ENCODE results near the gene MSANTD7. TPM values are rescaled to one million over a fixed set of nuclear protein-coding genes. Genes with fewer than 3 reads are reported as not detected.

MSANTD7 gene
- total and polyA plus RNA-seq, 9 of the 15 experiments (the other 6 are each of a cell fraction or from before 2014, with no cell fraction given), result 5.2 to 27.3 (median 23.6) TPM

DNA sequence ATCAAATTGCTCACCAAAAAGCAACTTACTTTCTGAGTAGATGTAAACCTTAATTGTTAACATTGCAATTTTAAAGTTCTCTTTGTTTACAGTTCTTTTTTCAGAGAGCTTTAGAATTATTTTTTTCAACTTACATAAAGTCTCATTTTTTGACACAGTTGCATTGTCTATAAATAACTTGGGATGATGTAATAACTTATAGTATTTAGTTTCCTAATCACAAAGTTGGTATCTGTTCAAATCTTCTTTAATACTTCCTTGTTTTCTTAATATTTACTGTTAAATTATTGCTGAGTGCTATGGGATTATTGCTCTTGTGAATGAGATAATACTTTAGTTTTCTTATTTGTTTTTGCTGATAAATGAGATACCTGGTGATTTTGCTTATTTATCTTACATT is 21.7 kb downstream of the MSANTD7 start (continued):
- no peak for TF ChIP-seq TOE1 (IDR thresholded peaks at IDR 0.05; ENCODE audit: borderline replicate concordance)
- TF ChIP-seq TOE1 (CRISPR knock-in tag; IDR thresholded peaks at IDR 0.05; ENCODE audit: borderline replicate concordance, low read depth), result no peak
- no peak for TF ChIP-seq CHD4 (IDR thresholded peaks at IDR 0.05; ENCODE audit: insufficient read depth, insufficient replicate concordance, low read depth, low read length, poor library complexity, severe bottlenecking)
- TF ChIP-seq POLR2AphosphoS2 (IDR thresholded peaks at IDR 0.05; ENCODE audit: low read length), result no peak
- TF ChIP-seq TSC22D4 (tag; IDR thresholded peaks at IDR 0.05), result no peak

DNA sequence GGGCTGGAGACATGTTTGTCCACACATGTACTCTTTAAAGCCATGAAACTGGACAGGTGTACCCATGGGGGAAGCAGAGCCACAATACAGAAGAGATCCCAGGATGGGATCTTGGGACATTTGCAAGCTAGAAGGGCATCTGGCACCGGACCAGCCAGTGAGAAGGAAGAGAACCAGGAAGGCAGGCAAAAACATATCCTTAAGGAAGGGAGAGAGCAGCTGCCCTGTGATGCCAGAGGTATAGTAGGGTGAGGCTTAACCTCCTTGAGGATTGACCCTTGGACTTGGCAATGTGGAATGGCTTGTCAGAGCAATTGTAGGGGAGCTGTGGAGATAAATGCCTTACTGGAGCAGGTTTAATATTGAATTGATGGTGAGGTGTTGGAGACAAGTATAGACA is 22.7 kb downstream of the MSANTD7 start:
- H3K9me3 ChIP-seq (replicated peaks; ENCODE audit: control insufficient read depth, insufficient read depth, low read depth, low read length), result no peaks in the 10 kb centered on the region
- ChIA-PET CTCF (ENCODE audit: low intra/inter-chr PET ratio) (no interaction called here), POLR2A (interaction anchor here (0.6 to 1.7 kb wide), 4 partner anchors 13 to 95 kb away, joined by 3 to 6 read pairs (median 4); no protein-coding TSS in a partner anchor)
- H3K4me2 ChIP-seq (ENCODE audit: insufficient read depth, low read length), result no peak overlapping the region
- BruUV-seq (replicated peaks), result no TSS peak
- peak overlapping the region in 1 of 2 experiments; percentile 60; a peak in 1 of 4 replicates for H3K9ac ChIP-seq (ENCODE audit: insufficient read depth in 1 of 2, low read depth in 2 of 2, low read length in 2 of 2)
- in situ Hi-C loops (cut with MboI), result no loop called here
- no peak overlapping the region for H2AFZ ChIP-seq (ENCODE audit: low read depth, low read length)
- no peaks in the 10 kb centered on the region for H3K79me2 ChIP-seq (ENCODE audit: control insufficient read depth, insufficient read depth, low read length)
- ATAC-seq, result no peak
- H3K27ac ChIP-seq (ENCODE audit: extremely low read depth, low read depth, low read length), result no peak overlapping the region
- TF ChIP-seq ZNF217 (CRISPR knock-in tag; IDR thresholded peaks at IDR 0.05) (no peak), EGR1 (conservative IDR thresholded peaks at IDR 0.05) (no peak), TAL1 (IDR thresholded peaks at IDR 0.05) (no peak), FOXP1 (CRISPR knock-in tag; IDR thresholded peaks at IDR 0.05) (no peak), NFE2 (IDR thresholded peaks at IDR 0.05; ENCODE audit: low read depth) (no peak), ZFP30 (CRISPR knock-in tag; IDR thresholded peaks at IDR 0.05; ENCODE audit: borderline replicate concordance) (no peak), RUNX1 (IDR thresholded peaks at IDR 0.05; ENCODE audit: low read depth) (no peak), ARHGAP35 (IDR thresholded peaks at IDR 0.05; ENCODE audit: partially characterized antibody) (no peak), NFIX (CRISPR knock-in tag; IDR thresholded peaks at IDR 0.05; ENCODE audit: low read depth) (no peak), ZNF184 (CRISPR knock-in tag; IDR thresholded peaks at IDR 0.05) (no peak), PTRF (tag; IDR thresholded peaks at IDR 0.05) (no peak), ZNF644 (tag; IDR thresholded peaks at IDR 0.05; ENCODE audit: low read depth) (no peak), KAT7 (CRISPR knock-in tag; IDR thresholded peaks at IDR 0.05; ENCODE audit: borderline replicate concordance) (no peak), ZNF12 (CRISPR knock-in tag; IDR thresholded peaks at IDR 0.05) (no peak)
- TF ChIP-seq, protein P1, sequence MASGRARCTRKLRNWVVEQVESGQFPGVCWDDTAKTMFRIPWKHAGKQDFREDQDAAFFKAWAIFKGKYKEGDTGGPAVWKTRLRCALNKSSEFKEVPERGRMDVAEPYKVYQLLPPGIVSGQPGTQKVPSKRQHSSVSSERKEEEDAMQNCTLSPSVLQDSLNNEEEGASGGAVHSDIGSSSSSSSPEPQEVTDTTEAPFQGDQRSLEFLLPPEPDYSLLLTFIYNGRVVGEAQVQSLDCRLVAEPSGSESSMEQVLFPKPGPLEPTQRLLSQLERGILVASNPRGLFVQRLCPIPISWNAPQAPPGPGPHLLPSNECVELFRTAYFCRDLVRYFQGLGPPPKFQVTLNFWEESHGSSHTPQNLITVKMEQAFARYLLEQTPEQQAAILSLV (tag; IDR thresholded peaks at IDR 0.05), result no peak
- H3K4me1 ChIP-seq (replicated peaks in 1 of 2; ENCODE audit: control insufficient read depth in 2 of 2, insufficient read depth in 2 of 2, low read length in 2 of 2), result no peaks in the 10 kb centered on the region
- no peak for FAIRE-seq
- H3K9me1 ChIP-seq (ENCODE audit: control insufficient read depth, insufficient read depth, low read length), result no peaks in the 10 kb centered on the region
- no peak overlapping the region for H3K4me3 ChIP-seq
- intact Hi-C loops (cut with micrococcal nuclease), result no loop called here
- DNase-seq (ENCODE audit: extremely low read depth in 1 of 4, low spot score in 3 of 4), result no peak
- peaks cover 47% of the 10 kb centered on the region; the same call in 2 of the 3 replicates for H3K36me3 ChIP-seq (ENCODE audit: control insufficient read depth, insufficient read depth, low read length)
- no peaks in the 10 kb centered on the region for H3K27me3 ChIP-seq (ENCODE audit: control insufficient read depth in 2 of 2, insufficient read depth in 2 of 2, low read length in 2 of 2)
- 100% methylated on average over 1 of the region's 1 CpG for WGBS (ENCODE audit: insufficient coverage, low coverage, missing lambda C conversion rate)
- no peaks in the 10 kb centered on the region; the same call in 1 of the 2 replicates for H4K20me1 ChIP-seq (replicated peaks; ENCODE audit: control insufficient read depth, insufficient read depth, low read length)

Measured in K562 (cell line).